Tibial nerve (tissue), 4 donors: Measurements from ENCODE around the gene TRIM50.

Source experiments
- CTCF ChIP-seq, 5 experiments: fragments of 200-600 bp in 3 of 5; fragments of 450-650 bp in 2 of 5; sonication (generic) in 3 of 5; IDR thresholded peaks; one replicate each; pipeline ENCODE4 v1.5.1; 2016 to 2019; ENCODE audit warnings: antibody characterized with exemption in 5 of 5, mild to moderate bottlenecking in 3 of 5, moderate library complexity in 2 of 5
- EP300 ChIP-seq, 2 donors: sonication (generic); formaldehyde crosslinking; IDR thresholded peaks; one replicate each; pipeline ENCODE4 v1.6.1; 2017; ENCODE audit warnings: antibody characterized with exemption in 2 of 2, mild to moderate bottlenecking in 1 of 2
- POLR2A ChIP-seq, 2 donors: fragments of 450-650 bp; IDR thresholded peaks; one replicate each; pipeline ENCODE4 v1.6.1; 2017; ENCODE audit warnings: antibody characterized with exemption in 2 of 2, mild to moderate bottlenecking in 2 of 2, moderate library complexity in 2 of 2

GRCh38 chr7:73313521-73313906 is 14.4 kb downstream of the TRIM50 start:
- TF ChIP-seq CTCF (IDR thresholded peaks at IDR 0.05), result no peak
- no peak for TF ChIP-seq POLR2A (IDR thresholded peaks at IDR 0.05)
- no peak for TF ChIP-seq EP300 (IDR thresholded peaks at IDR 0.05)
